Measurements from ENCODE around the gene ACBD4. TPM values are rescaled to one million over a fixed set of nuclear protein-coding genes. Genes with fewer than 3 reads are reported as not detected.

Gene ACBD4
- total RNA-seq, 1 experiment from 2014 or later: 1.4 TPM

DNA sequence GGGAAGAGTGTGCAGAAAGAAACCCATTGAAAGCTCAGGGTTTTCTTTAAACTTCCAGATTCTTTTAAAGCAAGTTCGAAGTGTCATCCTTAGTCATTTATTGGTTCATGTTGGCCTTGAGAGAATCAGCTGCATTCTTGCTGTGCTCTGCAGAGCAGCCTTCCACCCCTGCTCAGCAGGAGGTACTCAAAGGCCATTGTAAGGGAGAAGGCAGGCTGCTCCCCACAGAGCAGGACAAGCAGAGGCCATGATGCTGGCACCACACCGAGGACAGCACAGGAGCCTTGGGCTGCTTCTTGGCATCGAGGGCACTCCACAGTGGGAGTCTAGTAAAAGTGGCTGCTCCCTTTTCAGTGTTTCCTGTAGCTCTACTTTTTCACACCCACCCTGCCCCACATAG lies 44.8 kb upstream of the ACBD4 start:
- no peak for TF ChIP-seq EZH2 (IDR thresholded peaks at IDR 0.05; ENCODE audit: borderline replicate concordance, low read depth, low read length, poor library complexity, severe bottlenecking)
- TF ChIP-seq, protein P1, sequence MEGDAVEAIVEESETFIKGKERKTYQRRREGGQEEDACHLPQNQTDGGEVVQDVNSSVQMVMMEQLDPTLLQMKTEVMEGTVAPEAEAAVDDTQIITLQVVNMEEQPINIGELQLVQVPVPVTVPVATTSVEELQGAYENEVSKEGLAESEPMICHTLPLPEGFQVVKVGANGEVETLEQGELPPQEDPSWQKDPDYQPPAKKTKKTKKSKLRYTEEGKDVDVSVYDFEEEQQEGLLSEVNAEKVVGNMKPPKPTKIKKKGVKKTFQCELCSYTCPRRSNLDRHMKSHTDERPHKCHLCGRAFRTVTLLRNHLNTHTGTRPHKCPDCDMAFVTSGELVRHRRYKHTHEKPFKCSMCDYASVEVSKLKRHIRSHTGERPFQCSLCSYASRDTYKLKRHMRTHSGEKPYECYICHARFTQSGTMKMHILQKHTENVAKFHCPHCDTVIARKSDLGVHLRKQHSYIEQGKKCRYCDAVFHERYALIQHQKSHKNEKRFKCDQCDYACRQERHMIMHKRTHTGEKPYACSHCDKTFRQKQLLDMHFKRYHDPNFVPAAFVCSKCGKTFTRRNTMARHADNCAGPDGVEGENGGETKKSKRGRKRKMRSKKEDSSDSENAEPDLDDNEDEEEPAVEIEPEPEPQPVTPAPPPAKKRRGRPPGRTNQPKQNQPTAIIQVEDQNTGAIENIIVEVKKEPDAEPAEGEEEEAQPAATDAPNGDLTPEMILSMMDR (conservative IDR thresholded peaks at IDR 0.05; ENCODE audit: low read depth, low read length): no peak
- Histone ChIP-seq H3K4me1 (ENCODE audit: insufficient read depth, low read length, poor library complexity, severe bottlenecking) (no peaks in the 10 kb centered on the region), H3K4me3 (ENCODE audit: low read depth, low read length, poor library complexity, severe bottlenecking) (no peak overlapping the region), H3K36me3 (ENCODE audit: insufficient read depth, low read length, poor library complexity, severe bottlenecking) (peaks cover 32% of the 10 kb centered on the region), H3K27ac (ENCODE audit: low read depth, low read length, poor library complexity, severe bottlenecking) (no peak overlapping the region), H3K9me3 (ENCODE audit: low read depth, low read length, poor library complexity, severe bottlenecking) (no peaks in the 10 kb centered on the region), H3K27me3 (replicated peaks; ENCODE audit: insufficient read depth, low read depth, low read length, poor library complexity) (no peaks in the 10 kb centered on the region)
- ChIA-PET POLR2A (ENCODE audit: low non-redundant PET) (no interaction called here), CTCF (no interaction called here)
- no TSS peak for BruUV-seq (replicated peaks)
- intact Hi-C loops (cut with micrococcal nuclease; ENCODE audit: unreplicated experiment): loop anchor here (10.0 kb wide), 1 partner anchor 316 kb away; no protein-coding TSS in a partner anchor
- no peak for DNase-seq (ENCODE audit: low spot score)

DNA sequence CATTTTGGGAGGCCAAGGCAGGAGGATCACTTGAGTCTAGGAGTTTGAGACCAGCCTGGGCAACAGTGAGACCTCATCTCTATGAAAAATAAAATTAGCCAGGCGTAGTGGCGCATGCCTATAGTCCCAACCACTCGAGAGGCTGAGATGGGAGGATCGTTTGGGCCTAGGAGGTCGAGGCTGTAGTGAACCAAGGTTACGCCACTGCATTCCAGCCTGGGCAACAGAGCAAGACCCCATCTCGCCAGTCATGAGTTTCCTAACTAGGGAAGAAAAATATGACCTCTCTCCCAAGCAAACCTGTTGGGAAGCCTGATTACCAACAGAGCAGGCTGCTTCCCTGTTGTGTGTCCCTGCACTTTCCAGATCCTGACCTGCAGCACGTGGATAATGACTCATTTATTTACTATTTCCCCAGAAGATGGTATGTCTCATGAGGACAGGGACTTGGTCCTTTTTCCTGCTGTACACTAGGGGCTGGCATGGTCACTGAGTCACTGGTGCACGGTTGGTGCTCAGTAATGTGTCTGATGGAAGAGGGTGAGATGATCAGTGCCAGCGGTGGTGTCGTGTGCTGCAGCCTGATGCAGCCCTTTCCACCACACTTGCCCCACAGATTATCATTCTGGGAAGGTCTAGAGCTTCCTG lies 43.6 kb upstream of the ACBD4 start:
- Histone ChIP-seq H3K27me3 (replicated peaks; ENCODE audit: insufficient read depth, low read depth, low read length, poor library complexity) (no peaks in the 10 kb centered on the region), H3K9me3 (ENCODE audit: low read depth, low read length, poor library complexity, severe bottlenecking) (no peaks in the 10 kb centered on the region), H3K4me1 (ENCODE audit: insufficient read depth, low read length, poor library complexity, severe bottlenecking) (no peaks in the 10 kb centered on the region), H3K27ac (ENCODE audit: low read depth, low read length, poor library complexity, severe bottlenecking) (no peak overlapping the region), H3K36me3 (ENCODE audit: insufficient read depth, low read length, poor library complexity, severe bottlenecking) (peaks cover 37% of the 10 kb centered on the region), H3K4me3 (ENCODE audit: low read depth, low read length, poor library complexity, severe bottlenecking) (no peak overlapping the region)
- TF ChIP-seq, protein P1 (conservative IDR thresholded peaks at IDR 0.05; ENCODE audit: low read depth, low read length): no peak
- no peak for TF ChIP-seq EZH2 (IDR thresholded peaks at IDR 0.05; ENCODE audit: borderline replicate concordance, low read depth, low read length, poor library complexity, severe bottlenecking)
- intact Hi-C loops (cut with micrococcal nuclease; ENCODE audit: unreplicated experiment): loop anchor here (10.0 kb wide), 1 partner anchor 317 kb away; no protein-coding TSS in a partner anchor
- CTCF ChIA-PET: no interaction called here
- POLR2A ChIA-PET (ENCODE audit: low non-redundant PET): no interaction called here
- DNase-seq (ENCODE audit: low spot score): no peak
- no TSS peak for BruUV-seq (replicated peaks)

DNA sequence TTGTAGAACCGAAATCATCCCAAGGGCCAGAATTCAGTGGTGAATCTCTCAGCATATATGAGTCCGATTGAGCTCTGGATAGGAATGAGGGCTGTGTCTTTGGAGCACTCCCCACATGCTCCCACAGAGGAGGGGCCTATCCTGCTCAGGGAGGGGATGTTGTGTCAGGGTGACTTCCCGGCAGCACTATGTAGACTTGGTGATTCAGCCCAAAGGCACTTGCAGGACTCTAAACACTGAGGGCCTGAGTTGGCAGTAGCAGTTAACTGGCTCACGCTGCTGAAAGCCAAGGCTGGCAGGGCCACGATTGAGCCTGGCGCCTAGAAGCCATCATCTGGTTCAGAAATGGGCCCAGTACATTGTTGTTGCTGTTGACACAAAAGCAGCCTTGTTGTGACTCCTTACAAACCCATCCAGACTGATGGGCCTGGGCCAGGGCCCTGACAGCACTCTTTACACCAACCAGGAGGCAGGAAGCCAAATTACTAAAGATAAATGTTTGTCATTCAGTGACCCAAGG lies 42.5 kb upstream of the ACBD4 start:
- Histone ChIP-seq H3K27ac (ENCODE audit: low read depth, low read length, poor library complexity, severe bottlenecking) (no peak overlapping the region), H3K4me3 (ENCODE audit: low read depth, low read length, poor library complexity, severe bottlenecking) (no peak overlapping the region), H3K36me3 (ENCODE audit: insufficient read depth, low read length, poor library complexity, severe bottlenecking) (peaks cover 34% of the 10 kb centered on the region), H3K27me3 (replicated peaks; ENCODE audit: insufficient read depth, low read depth, low read length, poor library complexity) (no peaks in the 10 kb centered on the region), H3K9me3 (ENCODE audit: low read depth, low read length, poor library complexity, severe bottlenecking) (no peaks in the 10 kb centered on the region), H3K4me1 (ENCODE audit: insufficient read depth, low read length, poor library complexity, severe bottlenecking) (no peaks in the 10 kb centered on the region)
- TF ChIP-seq, protein P1 (conservative IDR thresholded peaks at IDR 0.05; ENCODE audit: low read depth, low read length): no peak
- TF ChIP-seq EZH2 (IDR thresholded peaks at IDR 0.05; ENCODE audit: borderline replicate concordance, low read depth, low read length, poor library complexity, severe bottlenecking): no peak
- DNase-seq (ENCODE audit: low spot score): peak; percentile 25
- BruUV-seq (replicated peaks): no TSS peak
- intact Hi-C loops (cut with micrococcal nuclease; ENCODE audit: unreplicated experiment): loop anchor here (10.0 kb wide), 1 partner anchor 318 kb away; no protein-coding TSS in a partner anchor
- ChIA-PET CTCF (no interaction called here), POLR2A (ENCODE audit: low non-redundant PET) (no interaction called here)
